Ovary (tissue), 3 donors: ENCODE measurements around the gene PNMA8B.

Experiments used
- EP300 ChIP-seq: sonication (generic); formaldehyde crosslinking; IDR thresholded peaks from one replicate; pipeline ENCODE4 v1.6.1; 2017; ENCODE audit warnings: antibody characterized with exemption
- POLR2A ChIP-seq: fragments of 450-650 bp; IDR thresholded peaks from one replicate; pipeline ENCODE4 v1.6.1; 2017; ENCODE audit warnings: antibody characterized with exemption, mild to moderate bottlenecking, moderate library complexity
- TF ChIP-seq, protein P1 (sequence below), 3 donors: fragments of 450-650 bp in 2 of 3; fragments of 200-600 bp in 1 of 3; IDR thresholded peaks; one replicate each; pipeline versions ENCODE4 v1.5.1 to v1.8.0; 2016 to 2022; ENCODE audit warnings: antibody characterized with exemption in 3 of 3, mild to moderate bottlenecking in 1 of 3
- donor health status: DM: no; HTN: no; CAD: no.

DNA sequence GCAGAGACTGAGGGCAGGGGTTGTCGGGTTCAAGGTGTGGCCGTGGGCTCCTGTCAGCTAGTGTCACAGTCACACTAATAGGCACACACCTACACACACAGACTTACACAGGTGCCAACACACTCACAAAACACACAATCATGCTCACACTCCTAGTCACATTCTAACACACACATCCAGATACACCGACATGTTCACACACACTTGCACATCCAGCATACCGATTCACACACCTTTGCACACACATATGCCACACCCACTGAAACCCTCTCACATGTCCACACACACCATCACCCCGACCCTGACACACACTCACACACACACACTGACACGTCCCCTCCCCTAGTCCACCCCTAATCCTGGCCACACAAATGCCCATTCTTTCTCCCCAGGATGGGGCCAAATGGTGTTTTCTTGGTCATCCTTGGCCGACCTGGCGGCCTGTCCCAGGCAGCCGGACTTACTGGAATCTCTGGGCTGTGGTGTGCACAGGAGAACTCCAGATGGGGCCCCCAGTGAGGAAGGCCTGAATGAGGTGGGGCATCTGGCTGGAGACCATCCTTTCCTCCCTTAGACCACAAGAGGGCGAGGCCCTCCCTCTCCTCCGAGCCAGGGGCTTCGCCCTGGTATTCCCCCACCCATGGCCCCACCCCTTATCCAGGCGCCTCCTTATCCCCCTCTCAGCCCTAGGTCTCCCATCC is 19.1 kb upstream of the PNMA8B start:
- TF ChIP-seq, protein P1, sequence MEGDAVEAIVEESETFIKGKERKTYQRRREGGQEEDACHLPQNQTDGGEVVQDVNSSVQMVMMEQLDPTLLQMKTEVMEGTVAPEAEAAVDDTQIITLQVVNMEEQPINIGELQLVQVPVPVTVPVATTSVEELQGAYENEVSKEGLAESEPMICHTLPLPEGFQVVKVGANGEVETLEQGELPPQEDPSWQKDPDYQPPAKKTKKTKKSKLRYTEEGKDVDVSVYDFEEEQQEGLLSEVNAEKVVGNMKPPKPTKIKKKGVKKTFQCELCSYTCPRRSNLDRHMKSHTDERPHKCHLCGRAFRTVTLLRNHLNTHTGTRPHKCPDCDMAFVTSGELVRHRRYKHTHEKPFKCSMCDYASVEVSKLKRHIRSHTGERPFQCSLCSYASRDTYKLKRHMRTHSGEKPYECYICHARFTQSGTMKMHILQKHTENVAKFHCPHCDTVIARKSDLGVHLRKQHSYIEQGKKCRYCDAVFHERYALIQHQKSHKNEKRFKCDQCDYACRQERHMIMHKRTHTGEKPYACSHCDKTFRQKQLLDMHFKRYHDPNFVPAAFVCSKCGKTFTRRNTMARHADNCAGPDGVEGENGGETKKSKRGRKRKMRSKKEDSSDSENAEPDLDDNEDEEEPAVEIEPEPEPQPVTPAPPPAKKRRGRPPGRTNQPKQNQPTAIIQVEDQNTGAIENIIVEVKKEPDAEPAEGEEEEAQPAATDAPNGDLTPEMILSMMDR (IDR thresholded peaks at IDR 0.05): no peak
- TF ChIP-seq EP300 (no peak), POLR2A (no peak)
